ENCODE data around the gene TADA2B.

TADA2B gene, protein sequence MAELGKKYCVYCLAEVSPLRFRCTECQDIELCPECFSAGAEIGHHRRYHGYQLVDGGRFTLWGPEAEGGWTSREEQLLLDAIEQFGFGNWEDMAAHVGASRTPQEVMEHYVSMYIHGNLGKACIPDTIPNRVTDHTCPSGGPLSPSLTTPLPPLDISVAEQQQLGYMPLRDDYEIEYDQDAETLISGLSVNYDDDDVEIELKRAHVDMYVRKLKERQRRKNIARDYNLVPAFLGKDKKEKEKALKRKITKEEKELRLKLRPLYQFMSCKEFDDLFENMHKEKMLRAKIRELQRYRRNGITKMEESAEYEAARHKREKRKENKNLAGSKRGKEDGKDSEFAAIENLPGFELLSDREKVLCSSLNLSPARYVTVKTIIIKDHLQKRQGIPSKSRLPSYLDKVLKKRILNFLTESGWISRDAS

DNA sequence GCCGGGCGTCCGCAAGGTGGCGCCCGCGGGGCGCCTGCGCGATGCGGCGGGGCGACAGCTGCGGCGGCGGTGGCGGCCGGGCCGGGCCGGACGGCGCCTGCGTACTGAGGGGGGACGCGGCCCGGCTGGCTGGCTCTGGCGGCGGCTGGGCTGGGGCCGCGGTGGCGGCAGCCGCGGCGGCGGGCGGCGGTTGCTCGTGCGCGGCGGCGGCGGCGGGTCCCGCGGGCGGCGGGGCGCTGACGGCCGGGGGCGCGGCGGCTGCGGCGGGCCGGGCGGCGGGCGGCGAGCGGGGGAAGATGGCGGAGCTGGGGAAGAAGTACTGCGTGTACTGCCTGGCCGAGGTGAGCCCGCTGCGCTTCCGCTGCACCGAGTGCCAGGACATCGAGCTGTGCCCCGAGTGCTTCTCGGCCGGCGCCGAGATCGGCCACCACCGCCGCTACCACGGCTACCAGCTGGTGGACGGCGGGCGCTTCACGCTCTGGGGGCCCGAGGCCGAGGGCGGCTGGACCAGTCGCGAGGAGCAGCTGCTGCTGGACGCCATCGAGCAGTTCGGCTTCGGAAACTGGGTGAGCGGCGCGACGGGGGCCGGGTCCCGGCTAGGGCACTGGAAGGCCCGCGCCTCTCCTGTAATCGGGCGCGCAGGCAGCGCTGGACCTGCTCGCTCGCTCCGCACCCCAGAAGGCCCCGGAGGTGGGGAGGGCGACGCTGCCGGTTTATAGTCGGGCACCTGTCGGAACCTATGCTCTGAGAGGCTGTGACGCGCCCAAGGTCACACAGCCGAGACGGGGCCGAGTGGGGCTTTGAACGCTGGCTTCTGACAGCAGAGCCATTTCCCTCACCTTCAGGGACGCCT is at the start of gene TADA2B:
Gene TADA2B (plus strand): TSS at position 89 of the 853 bp plus-strand sequence. CDS start 208 bp downstream, at position 297.
- peak; percentile 19 for DNase-seq (ENCODE audit: low read depth)

DNA sequence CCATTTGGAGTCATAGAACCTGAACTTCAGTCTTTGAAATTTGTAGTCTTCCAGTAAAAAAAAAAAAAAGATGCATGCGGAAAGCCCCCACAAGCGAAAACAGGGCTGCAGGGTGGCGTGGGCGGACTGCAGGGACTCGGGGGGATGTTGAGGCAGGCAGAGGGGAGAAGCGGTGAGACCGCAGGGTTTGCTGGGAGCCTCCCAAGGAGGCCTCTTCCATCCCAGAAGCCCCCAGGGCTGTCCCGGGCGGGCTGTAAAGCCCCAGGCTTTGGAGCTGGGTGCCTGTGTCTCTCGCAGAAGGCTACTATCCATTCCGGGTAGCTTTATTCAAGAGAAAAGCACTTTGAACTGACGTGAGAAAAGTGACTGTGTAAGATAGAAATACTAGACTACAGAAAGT is 46.7 kb upstream of the TADA2B start:
- no peak for DNase-seq (ENCODE audit: low read depth)

DNA sequence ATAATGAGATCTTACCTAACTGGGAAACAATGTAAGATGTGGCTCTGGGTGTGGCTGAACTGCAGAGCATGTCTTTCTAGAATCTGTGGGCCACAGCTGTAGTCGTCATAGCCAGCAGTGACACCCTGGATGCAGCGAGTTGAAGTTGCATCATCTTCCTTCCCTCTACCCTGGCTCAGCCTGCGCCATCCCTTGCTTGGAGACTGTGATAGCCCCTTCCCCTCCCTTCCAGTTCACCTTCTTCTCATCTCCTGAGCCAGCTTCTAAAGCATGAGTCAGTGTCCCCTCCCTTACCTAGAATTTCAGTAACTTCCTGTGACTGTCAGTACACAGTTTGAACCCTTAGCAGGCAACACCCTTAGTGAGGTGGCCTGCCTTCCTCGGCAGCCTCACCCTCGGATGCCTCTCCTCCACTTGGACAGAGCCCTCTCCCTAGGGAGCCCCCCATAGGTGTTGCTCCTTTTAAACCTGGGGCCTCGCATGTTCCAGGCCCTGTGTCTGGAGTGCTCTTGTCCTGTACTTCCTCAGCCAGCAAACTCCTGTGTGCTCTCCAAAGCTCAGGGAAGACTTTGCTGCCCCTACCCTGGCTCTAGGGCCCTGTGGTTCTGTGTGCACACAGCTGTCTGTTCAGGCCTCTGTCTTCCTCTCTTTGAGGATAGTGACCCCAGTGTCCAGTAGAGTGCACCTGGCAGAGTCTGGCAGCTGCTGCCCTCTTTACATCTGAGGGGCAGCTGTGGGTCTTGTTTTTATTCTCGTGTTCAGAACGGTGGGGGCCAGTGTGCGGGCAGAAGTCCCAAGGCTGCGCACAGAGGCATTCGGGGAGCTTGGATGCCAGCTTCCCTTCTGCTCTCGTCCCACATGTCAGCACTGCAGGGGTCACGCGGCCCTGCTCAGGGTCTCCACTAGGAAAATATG is 43.7 kb upstream of the TADA2B start:
- DNase-seq (ENCODE audit: low read depth), result no peak

DNA sequence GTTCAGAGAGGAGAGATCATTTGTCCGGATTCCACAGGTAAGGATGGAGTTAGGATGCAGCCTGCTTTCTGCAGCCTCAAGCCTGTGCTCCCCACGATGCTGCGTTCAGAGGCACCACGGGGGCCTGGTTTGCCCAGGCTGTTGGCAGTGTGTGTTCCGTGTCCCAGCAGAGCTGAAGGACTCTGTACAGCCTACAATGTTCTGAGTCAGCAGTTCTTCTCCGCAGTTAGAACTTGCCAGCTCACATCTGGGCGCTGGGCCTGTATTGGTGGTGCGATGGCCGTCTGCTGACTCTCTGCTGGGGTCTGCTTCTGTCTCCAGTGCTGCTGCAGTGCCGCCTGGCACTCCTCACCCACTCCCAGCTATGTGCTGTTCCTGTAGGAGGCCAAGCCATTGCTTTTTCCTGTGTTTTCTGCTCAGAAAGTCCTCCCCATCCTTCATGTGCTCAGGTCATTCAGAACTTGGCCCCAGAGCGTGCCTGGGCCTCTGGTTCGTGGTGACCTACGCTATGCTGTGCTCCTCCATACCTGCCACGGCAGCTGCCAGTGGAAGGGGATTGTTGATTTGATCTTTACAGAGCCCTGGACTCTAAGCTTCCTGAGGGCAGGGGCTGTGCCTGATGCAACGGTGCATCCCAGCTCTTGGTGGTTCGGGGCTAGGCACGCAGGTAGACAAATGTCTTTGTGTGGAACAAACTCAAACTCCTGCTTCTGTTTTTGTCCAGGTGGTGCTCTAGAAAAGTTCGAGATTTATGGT is 42.6 kb upstream of the TADA2B start:
- no peak for DNase-seq (ENCODE audit: low read depth)

DNA sequence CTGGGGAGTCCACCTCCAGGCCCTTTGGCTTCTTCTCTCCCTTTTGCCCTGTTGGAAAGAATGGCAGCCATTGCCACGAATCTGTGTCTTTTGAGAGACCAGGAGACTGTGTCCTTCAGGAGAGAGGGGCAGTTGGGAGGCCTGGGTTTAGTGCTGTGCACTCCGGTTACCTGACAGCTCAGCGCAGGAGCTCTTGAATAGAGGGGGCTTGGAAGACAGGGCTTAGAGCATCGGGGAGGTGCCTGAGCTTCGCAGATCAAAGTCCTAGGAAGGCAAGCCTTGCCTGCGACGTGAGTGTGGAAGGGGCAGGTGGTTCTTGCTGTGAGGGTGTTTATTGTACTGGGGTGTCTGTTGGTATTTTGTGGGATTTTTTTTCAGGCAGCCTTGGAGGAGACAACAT is 41.9 kb upstream of the TADA2B start:
- no peak for DNase-seq (ENCODE audit: low read depth)

DNA sequence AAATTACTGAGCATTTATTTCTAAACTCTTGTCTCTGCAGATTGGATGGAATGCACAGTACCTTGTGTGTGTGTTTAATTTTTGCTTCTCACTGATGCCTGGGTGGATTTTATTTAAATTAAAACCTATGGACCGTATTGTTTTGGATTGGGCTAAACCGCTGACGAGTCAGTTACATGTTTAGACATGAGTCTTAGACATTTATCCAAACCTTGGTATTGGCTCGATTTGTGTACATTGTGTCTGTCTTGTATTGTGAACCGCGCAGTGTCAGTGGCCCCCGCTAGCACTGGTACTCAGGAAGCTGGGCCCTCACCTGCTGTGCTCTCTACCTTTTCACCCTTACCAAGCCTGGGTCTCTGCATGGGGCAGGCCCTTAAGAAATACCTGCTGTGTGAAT is 40.8 kb upstream of the TADA2B start:
- DNase-seq (ENCODE audit: low read depth), result no peak

DNA sequence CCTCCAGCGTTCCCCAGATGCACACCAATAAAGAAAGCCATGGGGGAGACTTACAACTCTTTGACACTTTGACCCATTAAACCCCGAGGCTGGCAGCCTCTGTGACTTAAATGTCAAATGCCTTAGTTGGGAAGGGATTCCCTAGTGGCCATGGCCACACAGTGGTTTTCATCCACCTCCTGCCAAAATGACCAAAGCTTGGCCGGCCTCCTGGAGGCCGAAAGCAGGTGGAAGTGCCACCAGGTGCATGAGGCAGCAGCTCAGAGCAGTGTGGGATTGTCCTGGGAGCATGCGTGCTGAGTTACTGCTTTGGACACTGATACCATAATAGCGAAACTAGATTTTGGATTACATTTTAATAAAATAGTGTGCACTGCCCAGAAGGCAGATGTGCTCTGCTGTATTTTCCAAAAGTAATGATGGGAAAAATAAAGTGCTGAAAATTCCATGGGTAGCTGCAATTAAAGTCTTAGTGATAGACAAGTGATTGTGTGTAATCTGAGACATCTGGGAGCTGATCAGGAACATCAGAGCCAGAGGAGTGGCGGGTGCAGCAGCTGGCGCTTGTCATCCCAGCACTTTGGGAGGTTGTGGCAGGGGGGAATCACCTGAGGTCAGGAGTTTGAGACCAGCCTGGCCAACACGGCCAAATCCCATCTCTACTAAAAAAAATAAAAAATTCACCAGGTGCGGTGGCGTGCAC is 39.8 kb upstream of the TADA2B start:
- DNase-seq (ENCODE audit: low read depth), result no peak

DNA sequence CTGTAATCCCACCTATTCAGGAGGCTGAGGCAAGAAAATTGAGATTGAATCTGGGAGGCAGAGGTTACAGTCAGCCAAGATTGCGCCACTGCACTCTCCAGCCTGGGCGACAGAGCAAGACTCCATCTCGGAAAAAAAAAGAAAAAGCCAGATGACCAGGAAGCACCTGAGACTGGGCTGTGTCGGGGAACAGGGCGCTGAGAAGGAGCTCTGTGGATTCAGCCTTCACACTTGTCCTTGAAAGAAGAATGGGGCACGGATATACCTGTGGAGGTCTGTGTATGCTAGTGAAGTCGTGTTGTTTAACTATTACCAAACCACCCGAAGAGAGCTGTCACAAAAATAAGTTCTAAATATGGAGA is 39.3 kb upstream of the TADA2B start:
- DNase-seq (ENCODE audit: low read depth), result no peak

DNA sequence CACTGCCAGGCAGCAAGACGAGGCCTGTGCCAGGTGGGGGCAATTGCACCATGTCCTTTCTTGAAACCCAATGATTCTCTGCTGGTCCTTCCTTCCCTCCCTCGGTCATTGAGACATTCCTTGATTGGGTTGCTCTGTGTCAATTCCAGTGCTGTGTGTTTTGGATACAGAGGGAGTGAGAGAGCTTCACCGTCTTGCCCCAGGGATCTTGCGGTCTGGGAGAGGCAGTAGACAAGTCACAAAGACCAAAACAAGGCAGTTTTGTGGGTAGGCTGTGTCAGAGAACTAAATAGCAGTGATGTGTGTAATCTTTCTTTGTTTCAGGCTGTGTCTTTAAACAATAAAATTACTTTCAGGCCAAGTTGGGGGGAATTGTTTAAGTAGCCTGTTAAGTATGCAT is 38.8 kb upstream of the TADA2B start:
- DNase-seq (ENCODE audit: low read depth), result no peak

DNA sequence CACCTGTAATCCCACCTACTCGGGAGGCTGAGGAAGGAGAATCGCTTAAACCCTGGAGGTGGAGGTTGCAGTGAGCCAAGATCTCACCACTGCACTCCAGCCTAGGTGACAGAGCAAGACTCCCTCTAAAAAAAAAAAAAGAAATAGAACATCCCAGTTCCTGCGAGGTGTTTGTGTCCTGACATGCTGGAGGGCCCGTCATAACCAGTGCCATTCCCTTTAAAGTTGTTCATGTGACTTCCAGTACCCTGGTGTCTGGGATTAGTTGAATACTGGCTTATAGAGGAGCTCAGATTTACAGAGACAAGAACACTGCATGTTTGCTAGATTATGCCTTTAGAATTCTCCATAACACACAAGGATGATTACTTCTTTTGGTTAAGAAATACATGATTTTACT is 37.6 kb upstream of the TADA2B start:
- DNase-seq (ENCODE audit: low read depth), result no peak

DNA sequence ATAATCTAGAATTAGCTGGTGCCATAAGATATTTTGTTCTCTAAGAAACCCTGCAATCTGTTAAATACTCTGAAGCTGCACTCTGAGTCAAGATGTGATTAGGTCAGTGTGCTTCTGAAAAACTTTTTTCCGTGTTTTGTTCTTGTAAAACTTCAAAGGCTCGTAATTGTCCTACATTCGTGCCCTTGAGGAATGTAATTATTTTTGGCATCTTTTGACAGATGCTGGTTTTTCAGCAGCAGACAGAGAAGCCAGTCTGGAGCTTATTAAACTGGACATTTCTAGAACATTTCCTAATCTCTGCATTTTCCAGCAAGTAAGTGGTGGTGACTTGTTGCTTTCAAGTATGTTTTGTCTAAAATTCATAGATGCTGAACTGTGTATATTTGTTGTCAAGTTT is 36.8 kb upstream of the TADA2B start:
- no peak for DNase-seq (ENCODE audit: low read depth)

DNA sequence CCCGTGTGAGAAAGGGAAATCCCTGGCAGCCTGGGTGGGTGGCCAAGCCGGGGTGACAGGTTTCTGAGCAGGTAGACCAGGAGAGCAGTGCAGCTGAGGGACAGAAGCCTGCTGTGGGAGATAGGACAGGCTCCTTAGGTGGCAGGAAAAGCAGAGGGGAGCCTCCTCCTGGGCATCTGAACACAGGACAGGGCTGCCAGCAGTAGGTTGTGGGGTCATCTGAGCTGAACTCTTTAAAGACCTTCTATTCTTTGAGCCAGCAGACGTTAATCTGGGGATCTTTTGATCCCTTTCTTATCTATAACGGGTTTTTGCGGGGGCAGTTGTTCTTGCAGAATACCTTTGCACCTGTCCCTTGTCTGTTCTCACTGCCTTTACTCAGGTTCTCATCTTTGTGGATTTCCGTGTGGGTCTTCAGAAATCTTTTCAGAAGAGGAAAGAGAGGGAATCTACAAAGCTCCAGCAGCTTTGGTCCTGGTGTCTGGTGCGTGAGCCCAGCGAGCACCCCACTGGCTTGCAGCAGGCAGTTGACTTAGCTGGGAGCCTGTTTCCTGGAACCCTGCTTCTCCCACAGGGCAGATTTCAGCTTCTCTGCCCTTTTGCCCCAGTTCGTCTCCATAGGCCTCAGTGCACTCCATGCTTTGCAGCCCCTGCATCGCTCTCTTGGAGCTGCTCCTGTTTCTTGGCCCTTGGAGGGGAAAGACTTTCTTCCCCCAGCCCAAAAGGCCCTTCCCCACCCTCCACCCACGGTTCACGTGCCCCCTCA is 35.8 kb upstream of the TADA2B start:
- DNase-seq (ENCODE audit: low read depth), result no peak

DNA sequence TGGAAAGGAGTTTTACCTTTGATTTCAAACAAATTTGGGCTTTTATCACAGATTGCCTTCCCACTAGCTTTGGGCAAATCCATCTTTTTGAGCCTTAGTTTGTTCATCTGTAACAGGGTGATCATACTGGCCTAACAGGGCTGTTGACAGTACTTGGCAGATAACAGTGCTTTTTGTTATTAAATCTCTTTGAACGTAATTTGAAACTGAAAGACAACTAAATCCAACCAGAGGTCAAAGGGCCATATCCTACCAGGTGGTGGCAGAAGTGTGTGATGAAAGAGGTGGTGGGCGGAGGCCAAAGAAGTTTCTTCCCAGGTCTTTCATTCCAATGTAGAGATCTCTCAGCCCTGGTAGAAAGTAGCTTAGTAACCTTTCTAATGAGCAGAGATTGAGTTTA is 35.2 kb upstream of the TADA2B start:
- no peak for DNase-seq (ENCODE audit: low read depth)

DNA sequence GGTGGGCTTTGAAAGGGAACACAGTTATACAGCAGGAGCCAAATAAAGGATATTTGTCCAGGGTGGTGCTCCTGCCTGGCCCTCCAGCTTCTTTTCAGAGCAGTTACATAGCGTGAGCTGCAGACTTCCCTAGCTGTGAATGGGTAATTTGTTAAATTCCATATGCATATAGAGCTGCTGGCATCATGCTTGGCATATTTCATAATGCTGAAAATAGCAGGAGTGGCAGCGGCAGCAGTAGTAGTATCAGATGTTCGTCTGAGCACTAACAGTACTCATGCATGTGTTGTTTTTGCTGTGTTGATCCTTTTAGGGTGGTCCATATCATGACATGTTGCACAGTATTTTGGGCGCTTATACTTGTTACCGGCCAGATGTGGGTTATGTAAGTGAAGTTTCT is 33.6 kb upstream of the TADA2B start:
- DNase-seq (ENCODE audit: low read depth), result no peak

DNA sequence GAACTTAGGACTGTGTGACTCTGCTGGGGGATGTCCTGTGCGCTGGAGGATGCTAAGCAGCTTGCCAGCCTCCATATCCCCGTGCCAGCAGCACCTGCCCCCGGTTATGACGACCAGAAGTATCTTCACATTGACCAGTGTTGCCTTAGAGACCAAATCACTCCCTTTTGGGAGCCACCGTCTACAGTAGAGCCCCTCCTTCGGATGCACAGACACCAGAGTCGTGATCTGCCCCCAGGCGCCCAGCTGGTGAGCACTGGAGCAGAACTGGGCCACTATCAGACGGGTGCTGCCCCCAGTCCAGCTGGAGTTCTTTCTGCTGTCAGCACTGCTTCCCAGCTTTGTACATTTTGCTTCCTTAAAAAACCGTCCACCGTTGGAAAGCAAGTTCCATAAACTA is 30.0 kb upstream of the TADA2B start:
- no peak for DNase-seq (ENCODE audit: low read depth)

DNA sequence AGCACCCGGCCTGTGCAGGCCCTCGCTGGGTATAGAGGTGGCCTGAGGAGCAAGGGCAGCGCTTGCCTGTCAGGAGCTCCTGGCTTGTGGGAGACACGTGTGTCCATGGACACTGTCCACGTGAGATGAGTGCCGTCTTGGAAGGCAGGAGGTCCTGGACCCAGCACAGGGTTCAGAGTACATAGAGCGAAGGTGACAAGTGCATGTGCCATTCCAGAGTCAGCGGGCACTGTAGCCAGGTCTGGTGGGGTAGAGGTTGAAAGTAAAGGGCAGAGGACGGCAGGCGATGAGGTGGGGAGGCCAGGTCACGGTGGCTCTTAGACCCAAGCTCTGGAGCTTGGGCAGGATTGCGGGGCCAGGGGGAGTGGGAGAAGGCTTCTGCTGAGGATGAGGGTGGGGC is 28.4 kb upstream of the TADA2B start:
- no peak for DNase-seq (ENCODE audit: low read depth)

DNA sequence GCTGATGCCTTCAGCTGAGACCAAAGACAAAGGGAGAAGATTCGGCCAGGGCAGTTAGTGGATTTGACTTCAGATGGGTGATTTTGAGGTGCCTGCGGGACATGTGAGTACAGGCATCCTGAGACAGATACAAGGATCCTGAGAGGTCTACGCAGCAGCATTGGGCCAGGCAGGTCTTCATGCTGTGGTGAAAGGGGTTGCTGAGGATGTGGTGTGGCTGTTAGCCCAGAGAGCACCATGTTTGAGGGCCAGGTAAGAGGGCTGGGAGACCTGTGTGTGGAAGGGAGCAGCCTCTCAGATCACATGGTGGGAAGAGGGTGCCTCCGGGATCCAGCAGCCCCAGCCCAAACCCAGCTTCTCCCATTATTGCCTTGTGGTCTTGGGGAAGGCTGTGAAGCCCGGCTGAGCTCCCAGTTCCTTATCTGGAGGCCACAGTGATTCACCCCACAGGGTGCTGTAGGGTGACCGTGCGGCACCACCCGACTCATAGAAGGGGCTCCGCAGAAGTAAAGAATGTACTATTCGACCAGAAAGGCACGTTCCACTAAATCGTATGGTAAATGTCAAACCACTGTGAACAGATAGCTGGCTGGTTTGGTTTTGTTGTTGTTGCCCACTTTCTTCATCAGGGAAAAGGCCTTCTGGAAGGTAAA is 27.7 kb upstream of the TADA2B start:
- no peak for DNase-seq (ENCODE audit: low read depth)

DNA sequence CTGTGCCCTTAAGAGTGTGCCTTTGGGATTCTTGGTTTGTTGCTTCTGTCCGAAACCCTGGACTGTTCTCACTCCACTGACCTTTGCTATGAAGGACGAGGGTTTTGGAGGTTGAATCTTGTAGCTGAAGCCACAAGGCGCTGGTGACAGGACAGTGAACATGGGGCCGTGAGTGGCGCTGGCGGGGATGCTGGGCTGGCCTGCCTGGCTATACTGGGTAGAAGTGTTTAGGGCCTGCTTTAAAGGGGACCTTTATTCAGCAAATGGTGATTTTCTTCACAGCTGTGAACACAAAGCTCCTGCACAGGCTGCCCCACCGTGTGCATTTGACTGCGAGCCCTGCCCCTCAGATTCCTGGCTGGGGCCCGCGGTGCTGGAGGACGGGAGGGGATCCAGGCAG is 27.1 kb upstream of the TADA2B start:
- DNase-seq (ENCODE audit: low read depth), result no peak

DNA sequence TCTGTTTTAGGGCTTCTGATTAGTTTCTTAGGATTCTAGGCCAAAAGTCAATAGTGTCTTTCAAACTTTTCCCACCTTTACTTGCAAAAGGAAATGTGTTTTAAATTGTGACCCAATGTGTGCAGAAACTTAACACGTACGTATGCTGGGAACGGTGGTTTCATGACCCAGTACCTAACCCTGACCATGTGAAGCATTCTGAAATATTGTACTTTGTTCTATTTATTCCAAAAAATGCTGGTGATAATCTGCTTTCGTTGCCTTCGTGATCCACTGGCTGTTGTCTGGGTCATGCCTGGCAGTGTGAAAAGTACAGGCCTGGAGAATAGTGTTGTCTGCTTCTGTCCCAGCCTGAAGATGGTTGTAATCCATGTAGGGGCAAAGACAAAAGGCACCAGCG is 26.7 kb upstream of the TADA2B start:
- no peak for DNase-seq (ENCODE audit: low read depth)

All from activated T-cell treated with anti-CD3 and anti-CD28 coated beads for 24 hours (primary cell).